HEK293 (cell line): ENCODE data around the gene TSC22D1.
"Not testable (repeated sequence)": the region's sequence is repeated elsewhere in the genome, so short reads cannot be mapped to it uniquely, and the experiment has no call there.

ENCODE experiments used
- CTCF ChIP-seq: fragments of 450-650 bp; formaldehyde crosslinking; IDR thresholded peaks from 2 replicates; pipeline ENCODE4 v1.5.1; 2016; ENCODE audit warnings: missing biosample characterization, missing genetic modification characterization
- OVOL3 ChIP-seq: fragments of 450-650 bp; formaldehyde crosslinking; IDR thresholded peaks from 2 replicates; pipeline ENCODE4 v1.5.1; 2016; ENCODE audit warnings: missing biosample characterization, missing genetic modification characterization
- ZFP41 ChIP-seq: fragments of 450-650 bp; formaldehyde crosslinking; IDR thresholded peaks from 2 replicates; pipeline ENCODE4 v1.5.1; 2016; ENCODE audit warnings: missing biosample characterization, missing genetic modification characterization, borderline replicate concordance
- ZNF121 ChIP-seq: fragments of 450-650 bp; formaldehyde crosslinking; IDR thresholded peaks from 2 replicates; pipeline ENCODE4 v1.5.1; 2016; ENCODE audit warnings: missing biosample characterization, missing genetic modification characterization
- ZNF140 ChIP-seq: fragments of 450-650 bp; formaldehyde crosslinking; IDR thresholded peaks from 2 replicates; pipeline ENCODE4 v1.5.1; 2016; ENCODE audit warnings: missing biosample characterization, missing genetic modification characterization
- ZNF274 ChIP-seq, 2 experiments: fragments of 200-500 bp in 1 of 2; fragments of 450-650 bp in 1 of 2; sonication (Bioruptor generic) in 1 of 2; formaldehyde crosslinking in 1 of 2; IDR thresholded peaks; 2 replicates each; pipeline versions ENCODE4 v1.5.1 to v1.6.1; 2014 to 2016; ENCODE audit warnings: borderline replicate concordance in 1 of 2, inconsistent platforms in 1 of 2, low read length in 1 of 2, missing biosample characterization in 1 of 2, missing genetic modification characterization in 1 of 2
- ZNF561 ChIP-seq: fragments of 450-650 bp; IDR thresholded peaks from 2 replicates; pipeline ENCODE4 v1.5.1; 2018; ENCODE audit warnings: missing biosample characterization, missing genetic modification characterization, borderline replicate concordance
- TF ChIP-seq, protein P1 (sequence below): fragments of 450-650 bp; formaldehyde crosslinking; IDR thresholded peaks from 2 replicates; pipeline ENCODE4 v1.5.1; 2016; ENCODE audit warnings: missing biosample characterization, missing genetic modification characterization
- TF ChIP-seq, protein P2 (sequence below): sonication (generic); formaldehyde crosslinking; IDR thresholded peaks from 2 replicates; pipeline ENCODE4 v1.8.1; 2022; ENCODE audit warnings: mild to moderate bottlenecking, moderate library complexity, missing genetic modification reagents

DNA sequence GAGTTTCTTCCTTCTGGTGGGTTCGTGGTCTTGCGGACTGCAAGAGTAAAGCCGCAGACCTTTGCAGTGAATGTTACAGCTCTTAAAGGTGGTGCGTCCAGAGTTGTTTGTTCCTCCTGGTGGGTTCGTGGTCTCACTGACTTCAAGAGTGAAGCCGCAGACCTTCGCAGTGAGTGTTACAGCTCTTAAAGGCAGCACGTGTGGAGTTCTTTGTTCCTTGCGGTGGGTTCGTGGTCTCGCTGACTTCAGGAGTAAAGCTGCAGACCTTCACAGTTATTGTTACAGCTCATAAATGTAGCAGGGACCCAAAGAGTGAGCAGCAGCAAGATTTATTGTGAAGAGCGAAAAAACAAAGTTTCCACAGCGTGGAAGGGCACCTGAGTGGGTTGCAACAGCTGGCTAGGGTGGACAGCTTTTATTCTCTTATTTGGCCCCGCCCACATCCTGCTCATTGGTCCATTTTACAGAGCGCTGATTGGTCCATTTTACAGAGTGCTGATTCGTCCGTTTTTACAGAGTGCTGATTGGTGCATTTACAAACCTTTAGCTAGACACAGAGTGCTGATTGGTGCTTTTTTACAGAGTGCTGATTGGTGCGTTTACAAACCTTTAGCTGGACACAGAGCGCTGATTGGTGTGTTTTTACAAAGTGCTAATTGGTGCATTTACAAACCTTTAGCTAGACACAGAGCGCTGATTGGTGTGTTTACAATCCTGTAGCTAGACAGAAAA lies 17.9 kb upstream of the TSC22D1 start:
- TF ChIP-seq, protein P1, sequence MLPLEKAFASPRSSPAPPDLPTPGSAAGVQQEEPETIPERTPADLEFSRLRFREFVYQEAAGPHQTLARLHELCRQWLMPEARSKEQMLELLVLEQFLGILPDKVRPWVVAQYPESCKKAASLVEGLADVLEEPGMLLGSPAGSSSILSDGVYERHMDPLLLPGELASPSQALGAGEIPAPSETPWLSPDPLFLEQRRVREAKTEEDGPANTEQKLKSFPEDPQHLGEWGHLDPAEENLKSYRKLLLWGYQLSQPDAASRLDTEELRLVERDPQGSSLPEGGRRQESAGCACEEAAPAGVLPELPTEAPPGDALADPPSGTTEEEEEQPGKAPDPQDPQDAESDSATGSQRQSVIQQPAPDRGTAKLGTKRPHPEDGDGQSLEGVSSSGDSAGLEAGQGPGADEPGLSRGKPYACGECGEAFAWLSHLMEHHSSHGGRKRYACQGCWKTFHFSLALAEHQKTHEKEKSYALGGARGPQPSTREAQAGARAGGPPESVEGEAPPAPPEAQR (tag by site-specific recombination): not testable (repeated sequence)
- not testable (repeated sequence) for TF ChIP-seq CTCF (tag by site-specific recombination); ZNF274 (IDR thresholded peaks at IDR 0.05; ENCODE audit: low read length); ZNF274 (tag by site-specific recombination; IDR thresholded peaks at IDR 0.05; ENCODE audit: borderline replicate concordance); OVOL3; ZNF561 (tag by site-specific recombination); ZNF121; ZFP41; ZNF140 (tag by site-specific recombination)
- TF ChIP-seq, protein P2, sequence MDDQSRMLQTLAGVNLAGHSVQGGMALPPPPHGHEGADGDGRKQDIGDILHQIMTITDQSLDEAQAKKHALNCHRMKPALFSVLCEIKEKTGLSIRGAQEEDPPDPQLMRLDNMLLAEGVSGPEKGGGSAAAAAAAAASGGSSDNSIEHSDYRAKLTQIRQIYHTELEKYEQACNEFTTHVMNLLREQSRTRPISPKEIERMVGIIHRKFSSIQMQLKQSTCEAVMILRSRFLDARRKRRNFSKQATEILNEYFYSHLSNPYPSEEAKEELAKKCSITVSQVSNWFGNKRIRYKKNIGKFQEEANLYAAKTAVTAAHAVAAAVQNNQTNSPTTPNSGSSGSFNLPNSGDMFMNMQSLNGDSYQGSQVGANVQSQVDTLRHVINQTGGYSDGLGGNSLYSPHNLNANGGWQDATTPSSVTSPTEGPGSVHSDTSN (CRISPR knock-in tag): not testable (repeated sequence)
